GM18498 (cell line): Measurements from ENCODE around the gene DAGLA.

Experiments used
- ATAC-seq: cut with Tn5 transposase; IDR thresholded peaks from one replicate; pipeline ENCODE4 v1.9.1; 2021; ENCODE audit warnings: mild to moderate bottlenecking, moderate library complexity; ENCODE audit not compliant: unreplicated experiment

The DAGLA gene

DNA sequence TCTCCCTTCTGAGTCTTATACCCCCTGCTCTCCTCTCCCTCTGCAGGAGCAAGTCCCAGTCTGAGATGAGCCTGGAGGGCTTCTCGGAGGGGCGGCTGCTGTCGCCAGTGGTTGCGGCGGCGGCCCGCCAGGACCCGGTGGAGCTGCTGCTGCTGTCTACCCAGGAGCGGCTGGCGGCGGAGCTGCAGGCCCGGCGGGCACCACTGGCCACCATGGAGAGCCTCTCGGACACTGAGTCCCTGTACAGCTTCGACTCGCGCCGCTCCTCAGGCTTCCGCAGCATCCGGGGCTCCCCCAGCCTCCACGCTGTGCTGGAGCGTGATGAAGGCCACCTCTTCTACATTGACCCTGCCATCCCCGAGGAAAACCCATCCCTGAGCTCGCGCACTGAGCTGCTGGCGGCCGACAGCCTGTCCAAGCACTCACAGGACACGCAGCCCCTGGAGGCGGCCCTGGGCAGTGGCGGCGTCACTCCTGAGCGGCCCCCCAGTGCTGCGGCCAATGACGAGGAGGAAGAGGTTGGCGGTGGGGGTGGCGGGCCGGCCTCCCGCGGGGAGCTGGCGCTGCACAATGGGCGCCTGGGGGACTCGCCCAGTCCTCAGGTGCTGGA, 63.4 kb downstream of the DAGLA start:
- no peak for ATAC-seq

GRCh38 chr11:61744181-61744580, 64.0 kb downstream of the DAGLA start:
- no peak for ATAC-seq

- no peak for ATAC-seq
Measured at GRCh38 chr11:61744609-61745156, 64.5 kb downstream of the DAGLA start.

DNA sequence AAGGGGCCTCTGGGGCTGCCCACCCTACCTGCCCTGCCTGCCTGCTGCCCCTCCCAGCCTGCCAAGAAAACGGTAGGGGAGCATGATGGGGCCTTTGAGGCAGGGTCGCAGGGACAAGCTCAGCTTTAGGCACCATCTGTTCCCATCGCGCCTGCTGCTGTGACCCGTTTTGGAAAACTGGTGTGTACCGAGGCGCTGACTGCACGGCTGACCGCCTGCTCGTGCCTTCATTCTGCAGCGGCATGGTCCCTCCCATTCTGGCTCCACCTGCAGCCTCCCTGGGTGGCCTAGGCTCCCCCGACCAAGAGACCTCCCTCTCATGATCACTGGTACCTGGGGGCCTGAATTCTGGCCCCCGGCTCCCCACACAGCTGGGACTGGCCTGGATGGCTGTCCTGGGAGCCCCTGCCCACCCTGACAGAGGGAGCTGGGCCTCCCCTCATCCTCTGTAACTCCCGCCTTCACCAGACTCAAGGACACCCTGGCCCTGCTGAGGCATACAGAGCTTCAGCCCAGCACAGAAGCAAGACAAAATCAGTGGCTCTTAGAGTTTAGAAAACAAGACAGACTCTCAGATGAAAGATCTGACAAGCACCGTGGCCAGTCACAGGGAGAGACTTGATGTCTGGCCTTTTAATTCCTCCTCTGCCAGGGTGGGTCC, 65.7 kb downstream of the DAGLA start:
- no peak for ATAC-seq

GRCh38 chr11:61746442-61747191, 66.4 kb downstream of the DAGLA start:
- ATAC-seq = no peak

DNA sequence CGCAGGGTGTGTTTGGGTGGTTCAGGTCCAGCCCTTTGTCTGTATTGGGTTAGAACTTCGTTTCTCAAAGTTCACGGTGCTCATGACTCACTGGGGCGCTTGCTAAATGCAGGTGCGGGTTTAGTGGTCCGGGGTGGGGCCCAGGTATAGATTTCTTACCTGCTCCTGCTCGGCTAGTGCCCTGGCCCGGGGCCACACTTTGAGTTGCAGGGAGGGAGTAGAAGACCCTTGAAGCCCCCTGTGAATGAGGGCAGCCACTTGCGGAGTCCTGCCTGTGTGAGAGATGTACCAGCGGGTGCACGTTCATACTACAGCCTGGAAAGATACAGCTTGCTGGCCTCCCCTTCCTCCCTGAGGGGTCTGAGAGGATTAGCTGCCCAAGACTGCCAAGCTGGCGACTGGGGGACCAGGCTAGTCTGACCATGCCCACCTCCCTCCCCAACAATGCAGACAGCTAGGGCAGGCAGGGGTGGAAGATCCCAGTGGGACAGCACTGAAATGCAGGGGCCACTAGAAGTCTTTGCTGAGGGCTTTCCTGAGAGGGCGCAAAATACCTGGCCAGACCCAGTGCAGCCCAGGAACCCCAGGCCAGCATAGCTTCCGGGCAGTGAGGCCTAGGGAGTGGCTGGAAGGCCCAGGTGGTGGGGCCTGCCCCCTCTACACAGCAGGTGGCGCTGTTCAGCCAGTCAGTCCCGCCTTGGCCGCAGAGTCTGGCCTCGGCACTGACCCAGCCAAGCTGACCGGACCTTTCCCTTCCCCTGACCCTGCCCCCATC, 67.2 kb downstream of the DAGLA start:
- ATAC-seq = no peak

GRCh38 chr11:61747967-61748285, 67.7 kb downstream of the DAGLA start:
- ATAC-seq = no peak

DNA sequence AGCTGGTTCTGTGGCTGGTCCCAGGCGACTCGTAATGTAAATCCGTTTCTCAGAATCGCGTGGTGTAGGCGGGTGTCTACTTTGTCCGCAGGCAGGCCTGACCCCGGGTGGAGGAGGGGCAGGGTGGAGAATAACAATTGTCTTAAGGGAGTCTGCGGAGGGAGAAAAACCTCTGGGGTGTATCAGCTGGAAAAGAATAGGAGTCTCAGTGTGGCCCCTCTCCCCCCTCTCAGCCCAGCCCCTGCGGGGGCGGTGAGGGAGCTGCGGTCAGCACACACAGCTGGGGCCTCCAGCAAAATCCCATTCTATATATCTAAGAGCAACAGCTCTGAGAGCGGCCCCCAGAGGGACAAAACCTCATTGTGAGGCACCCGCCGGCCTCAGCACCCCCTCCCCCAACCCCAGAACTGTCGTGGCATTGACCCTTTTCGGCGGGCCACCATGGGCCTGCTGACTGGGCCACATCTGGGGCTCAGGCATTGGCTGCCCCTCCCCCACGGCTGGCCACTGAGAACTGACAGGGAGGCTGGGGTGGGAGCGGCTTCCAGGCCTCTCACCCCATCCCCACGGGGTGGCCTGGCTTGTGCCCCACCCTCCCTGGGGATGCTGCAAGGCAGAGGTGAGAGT, 69.5 kb downstream of the DAGLA start:
- no peak for ATAC-seq

DNA sequence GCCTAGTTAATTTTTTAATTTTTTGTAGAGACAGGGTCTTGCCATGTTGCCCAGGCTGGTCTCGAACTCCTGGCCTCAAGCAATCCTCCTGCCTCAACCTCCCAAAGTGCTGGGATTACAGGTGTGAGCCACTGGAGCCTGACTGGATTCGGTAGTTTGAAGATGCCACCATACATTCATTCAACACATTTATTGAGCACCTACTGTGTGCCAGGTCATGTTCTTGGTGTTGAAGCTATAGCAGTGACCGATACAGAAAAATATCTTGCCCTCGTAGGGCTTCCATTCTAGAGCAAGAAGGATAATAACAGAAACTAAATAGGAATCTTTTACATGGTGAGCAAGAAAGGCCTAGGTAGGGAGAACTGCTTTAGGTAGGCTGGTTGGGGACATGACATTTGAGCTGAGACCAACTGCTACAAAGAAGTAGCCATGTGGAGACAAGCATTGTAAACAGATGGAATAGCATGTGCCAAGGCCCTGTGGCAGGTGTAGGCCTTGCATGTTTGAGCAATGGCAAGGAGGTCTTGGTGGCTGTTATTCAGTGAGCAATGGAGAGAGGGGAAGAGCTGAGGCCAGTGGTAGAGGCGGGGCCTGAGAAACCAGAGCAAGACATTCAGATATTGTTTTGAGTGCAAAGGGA, 70.6 kb downstream of the DAGLA start:
- ATAC-seq = no peak

DNA sequence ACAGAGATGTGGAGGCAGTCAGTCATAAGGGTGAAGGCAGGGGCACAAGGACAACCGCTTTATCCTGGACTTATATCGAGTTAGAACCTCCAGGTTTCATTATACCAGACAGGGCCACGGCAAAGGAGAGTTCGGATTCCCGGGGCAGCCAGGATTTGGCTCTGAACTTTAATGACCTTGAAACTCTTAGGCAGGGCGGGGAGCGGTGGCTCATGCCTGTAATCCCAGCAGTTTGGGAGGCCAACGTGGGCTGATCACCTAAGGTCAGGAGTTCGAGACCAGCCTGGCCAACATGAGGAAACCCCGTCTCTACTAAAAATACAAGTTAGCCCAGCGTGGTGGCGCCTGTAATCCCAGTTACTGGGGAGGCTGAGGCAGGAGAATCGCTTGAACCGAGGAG, 71.2 kb downstream of the DAGLA start:
- no peak for ATAC-seq

- peak; percentile 56 for ATAC-seq
Measured at GRCh38 chr11:61752117-61752924, 72.1 kb downstream of the DAGLA start, which contains the start of gene MYRF. TSS of gene MYRF (plus strand) at chr11:61752636. CDS start at chr11:61752745, 109 bp downstream.

GRCh38 chr11:61752925-61753521, 72.8 kb downstream of the DAGLA start:
- ATAC-seq = no peak

DNA sequence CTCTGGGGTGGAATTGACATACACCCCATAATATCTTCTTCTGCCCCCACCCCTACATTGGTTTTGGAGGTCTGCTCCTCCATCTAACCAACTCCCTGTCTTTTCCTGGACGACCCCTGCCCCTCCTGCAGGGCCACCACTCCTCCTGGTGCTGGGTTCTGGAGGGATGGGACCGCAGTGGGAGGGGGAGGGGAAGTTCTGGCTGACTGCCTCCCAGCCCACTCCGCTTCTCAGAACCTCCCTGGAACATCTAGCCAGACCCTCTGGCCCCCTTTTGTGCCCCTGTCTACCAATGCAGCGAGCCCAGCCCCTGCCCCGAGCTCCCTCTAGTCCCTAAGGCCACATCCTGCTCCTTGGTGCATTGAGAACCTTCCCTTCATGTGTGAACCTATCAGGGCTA, 73.5 kb downstream of the DAGLA start:
- no peak for ATAC-seq

- no peak for ATAC-seq
Measured at GRCh38 chr11:61754534-61755482, 74.6 kb downstream of the DAGLA start.

- no peak for ATAC-seq
Measured at GRCh38 chr11:61756147-61756451, 75.9 kb downstream of the DAGLA start.

DNA sequence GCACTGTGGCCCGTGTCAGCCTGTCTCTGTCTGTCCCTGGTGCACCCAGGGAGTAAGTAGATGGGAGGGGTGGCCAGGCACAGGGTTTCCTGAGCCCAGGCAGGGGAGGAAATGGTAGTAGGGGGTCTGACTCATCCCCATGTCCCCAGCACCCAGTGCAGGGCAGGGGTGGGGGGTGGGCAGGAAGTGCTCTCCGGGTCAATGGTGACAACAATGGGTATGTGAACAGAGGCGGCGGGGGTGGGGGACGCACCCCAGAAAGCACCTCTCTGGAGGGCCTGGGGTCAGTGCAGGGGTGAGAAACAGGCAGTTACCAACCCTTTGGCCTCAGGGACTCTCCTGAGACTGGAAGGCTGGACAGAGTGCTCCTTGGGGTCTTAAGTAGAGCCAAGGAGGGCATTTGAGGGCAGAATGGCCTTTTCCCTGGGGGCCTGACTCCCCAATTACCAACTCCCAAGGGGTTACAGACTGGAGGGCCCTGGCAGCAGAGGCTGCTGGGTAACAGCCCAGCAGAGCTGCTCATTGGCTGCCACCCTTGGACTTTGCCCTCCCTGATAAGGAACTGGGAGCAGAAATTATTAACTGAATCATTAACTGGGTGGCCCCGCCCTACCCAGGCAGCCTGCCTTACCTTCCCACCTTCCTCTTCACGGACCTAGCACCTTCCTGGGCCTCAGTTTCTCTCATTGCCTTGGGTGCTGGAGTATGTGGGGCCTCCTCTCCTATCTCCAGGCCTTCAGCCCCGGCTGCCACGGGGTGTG, 76.4 kb downstream of the DAGLA start:
- no peak for ATAC-seq

DNA sequence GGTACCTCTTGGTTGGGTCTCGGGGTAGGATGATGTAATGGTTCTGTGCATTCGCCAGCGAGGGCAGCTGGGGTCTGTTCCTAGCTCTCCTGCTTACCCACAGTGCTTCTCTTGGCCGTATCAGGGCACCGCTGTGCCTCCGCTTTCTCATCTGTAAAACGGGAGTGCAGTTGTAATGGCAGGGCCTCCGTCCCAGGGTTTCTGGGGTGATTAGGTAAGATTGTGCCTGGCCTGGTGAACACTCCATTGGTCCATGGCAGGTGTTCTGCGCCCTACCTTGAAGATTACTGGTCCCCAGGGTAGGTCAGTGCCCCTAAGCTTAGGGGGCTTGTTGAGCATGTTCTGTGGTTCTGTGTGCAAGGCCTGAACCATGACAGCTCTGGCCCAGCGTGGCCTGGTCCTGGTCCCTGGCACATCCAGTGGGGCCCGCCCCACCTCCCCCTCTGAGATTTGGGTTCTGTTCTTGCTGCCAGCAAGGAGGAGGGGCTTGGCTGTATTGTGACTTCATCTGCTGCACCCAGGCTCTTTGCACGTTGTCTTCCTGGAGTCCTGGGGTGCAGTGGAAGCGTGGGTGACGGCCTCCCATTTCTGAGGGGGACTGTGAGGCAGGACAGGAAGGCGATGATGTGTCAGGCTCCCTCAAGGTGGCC, 77.1 kb downstream of the DAGLA start:
- no peak for ATAC-seq
